LNCAP (cell line): ENCODE results near the gene MPHOSPH9.

ENCODE experiments used
- CTCF ChIP-seq: fragments of 450-650 bp; IDR thresholded peaks from 2 replicates; pipeline ENCODE4 v1.5.1; 2017; ENCODE audit warnings: mild to moderate bottlenecking

The MPHOSPH9 gene

GRCh38 chr12:123270214-123271000, 37.5 kb upstream of the MPHOSPH9 start:
- TF ChIP-seq CTCF, result no peak

- TF ChIP-seq CTCF, result no peak
Measured at GRCh38 chr12:123269896-123270213, 36.9 kb upstream of the MPHOSPH9 start.

- no peak for TF ChIP-seq CTCF
Measured at GRCh38 chr12:123269395-123269892, 36.5 kb upstream of the MPHOSPH9 start.

GRCh38 chr12:123268850-123269249, 35.9 kb upstream of the MPHOSPH9 start:
- TF ChIP-seq CTCF, result no peak

GRCh38 chr12:123267991-123268843, 35.3 kb upstream of the MPHOSPH9 start:
- TF ChIP-seq CTCF, result no peak

GRCh38 chr12:123267335-123267920, 34.5 kb upstream of the MPHOSPH9 start:
- no peak for TF ChIP-seq CTCF

- no peak for TF ChIP-seq CTCF
Measured at GRCh38 chr12:123266679-123267277, 33.8 kb upstream of the MPHOSPH9 start.
